ENCODE measurements around the gene NUP50. TPM values are rescaled to one million over a fixed set of nuclear protein-coding genes. Genes with fewer than 3 reads are reported as not detected.
A peak's percentile ranks its signal among the peaks of the same experiment; 100 is the strongest.

NUP50 gene
- total and polyA plus RNA-seq, 2 of the 13 experiments (the other 11 are each of a cell fraction or from before 2014, with no cell fraction given): 14.2 to 52.4 TPM

DNA sequence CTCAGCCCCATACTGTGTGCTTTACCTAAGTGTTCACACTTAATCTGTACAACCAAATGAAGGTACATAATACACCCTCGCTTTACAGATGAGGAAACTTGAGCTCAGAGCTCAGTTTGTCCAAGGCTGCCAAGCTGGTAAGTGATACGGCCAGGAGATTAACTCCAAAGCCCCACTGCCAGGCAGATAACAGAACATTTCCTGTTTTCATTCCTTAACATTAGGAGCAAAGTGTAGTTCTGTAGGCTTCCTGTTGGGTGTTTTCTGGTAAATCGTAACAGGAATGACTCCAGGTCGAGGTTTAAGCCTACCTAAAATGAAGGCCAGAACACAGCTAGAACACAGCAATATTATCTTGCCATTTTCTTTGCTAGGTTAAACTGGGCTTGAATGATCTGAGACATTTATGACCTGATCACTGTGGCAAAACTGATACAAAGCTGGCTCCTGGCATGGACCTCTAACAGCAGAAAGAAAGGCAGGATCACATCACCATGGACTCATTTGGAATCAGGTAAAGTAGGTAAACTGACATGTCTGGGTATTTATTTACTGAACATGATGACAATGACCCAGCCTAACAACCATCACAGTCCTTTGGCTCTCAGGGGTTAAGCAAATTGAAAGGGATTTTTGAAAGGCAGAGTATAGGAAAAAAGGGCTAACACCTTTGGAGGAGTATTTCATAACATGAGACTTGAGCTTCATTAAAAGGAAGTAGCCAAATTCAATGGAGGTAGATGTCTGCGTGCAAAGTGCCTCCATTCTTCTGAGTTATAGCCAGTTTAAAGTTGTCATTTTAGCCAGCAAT lies 3.9 kb upstream of the NUP50 start (continued):
- TF ChIP-seq NFAT5 (CRISPR knock-in tag; IDR thresholded peaks at IDR 0.05): no peak
- TF ChIP-seq SAP130 (CRISPR knock-in tag; IDR thresholded peaks at IDR 0.05; ENCODE audit: low read depth): peak; percentile 82
- TF ChIP-seq ZFAT (CRISPR knock-in tag; conservative IDR thresholded peaks at IDR 0.05): no peak
- no peak for TF ChIP-seq FOXA1 (IDR thresholded peaks at IDR 0.05)
- TF ChIP-seq FOXA1 (CRISPR knock-in tag; IDR thresholded peaks at IDR 0.05): 0 out of 2 replicates have a peak, but pooled peaks have one; percentile 12
- TF ChIP-seq, protein P1, sequence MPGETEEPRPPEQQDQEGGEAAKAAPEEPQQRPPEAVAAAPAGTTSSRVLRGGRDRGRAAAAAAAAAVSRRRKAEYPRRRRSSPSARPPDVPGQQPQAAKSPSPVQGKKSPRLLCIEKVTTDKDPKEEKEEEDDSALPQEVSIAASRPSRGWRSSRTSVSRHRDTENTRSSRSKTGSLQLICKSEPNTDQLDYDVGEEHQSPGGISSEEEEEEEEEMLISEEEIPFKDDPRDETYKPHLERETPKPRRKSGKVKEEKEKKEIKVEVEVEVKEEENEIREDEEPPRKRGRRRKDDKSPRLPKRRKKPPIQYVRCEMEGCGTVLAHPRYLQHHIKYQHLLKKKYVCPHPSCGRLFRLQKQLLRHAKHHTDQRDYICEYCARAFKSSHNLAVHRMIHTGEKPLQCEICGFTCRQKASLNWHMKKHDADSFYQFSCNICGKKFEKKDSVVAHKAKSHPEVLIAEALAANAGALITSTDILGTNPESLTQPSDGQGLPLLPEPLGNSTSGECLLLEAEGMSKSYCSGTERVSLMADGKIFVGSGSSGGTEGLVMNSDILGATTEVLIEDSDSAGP (CRISPR knock-in tag; IDR thresholded peaks at IDR 0.05; ENCODE audit: borderline replicate concordance): no peak
- TF ChIP-seq ZNF331 (CRISPR knock-in tag; IDR thresholded peaks at IDR 0.05): no peak
- TF ChIP-seq CHD4 (IDR thresholded peaks at IDR 0.05; ENCODE audit: borderline replicate concordance, low read length): peak; percentile 48; the same call in 1 of the 2 replicates
- no peak; the same call in 1 of the 2 replicates for TF ChIP-seq IRF9 (CRISPR knock-in tag; IDR thresholded peaks at IDR 0.05; ENCODE audit: borderline replicate concordance)
- TF ChIP-seq ZNF225 (CRISPR knock-in tag; IDR thresholded peaks at IDR 0.05): no peak
- TF ChIP-seq, protein P2, sequence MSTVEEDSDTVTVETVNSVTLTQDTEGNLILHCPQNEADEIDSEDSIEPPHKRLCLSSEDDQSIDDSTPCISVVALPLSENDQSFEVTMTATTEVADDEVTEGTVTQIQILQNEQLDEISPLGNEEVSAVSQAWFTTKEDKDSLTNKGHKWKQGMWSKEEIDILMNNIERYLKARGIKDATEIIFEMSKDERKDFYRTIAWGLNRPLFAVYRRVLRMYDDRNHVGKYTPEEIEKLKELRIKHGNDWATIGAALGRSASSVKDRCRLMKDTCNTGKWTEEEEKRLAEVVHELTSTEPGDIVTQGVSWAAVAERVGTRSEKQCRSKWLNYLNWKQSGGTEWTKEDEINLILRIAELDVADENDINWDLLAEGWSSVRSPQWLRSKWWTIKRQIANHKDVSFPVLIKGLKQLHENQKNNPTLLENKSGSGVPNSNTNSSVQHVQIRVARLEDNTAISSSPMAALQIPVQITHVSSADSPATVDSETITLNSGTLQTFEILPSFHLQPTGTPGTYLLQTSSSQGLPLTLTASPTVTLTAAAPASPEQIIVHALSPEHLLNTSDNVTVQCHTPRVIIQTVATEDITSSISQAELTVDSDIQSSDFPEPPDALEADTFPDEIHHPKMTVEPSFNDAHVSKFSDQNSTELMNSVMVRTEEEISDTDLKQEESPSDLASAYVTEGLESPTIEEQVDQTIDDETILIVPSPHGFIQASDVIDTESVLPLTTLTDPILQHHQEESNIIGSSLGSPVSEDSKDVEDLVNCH (CRISPR knock-in tag; IDR thresholded peaks at IDR 0.05): no peak
- no peak for TF ChIP-seq POLR2AphosphoS5 (IDR thresholded peaks at IDR 0.05; ENCODE audit: low read depth, low read length)
- TF ChIP-seq, protein P3, sequence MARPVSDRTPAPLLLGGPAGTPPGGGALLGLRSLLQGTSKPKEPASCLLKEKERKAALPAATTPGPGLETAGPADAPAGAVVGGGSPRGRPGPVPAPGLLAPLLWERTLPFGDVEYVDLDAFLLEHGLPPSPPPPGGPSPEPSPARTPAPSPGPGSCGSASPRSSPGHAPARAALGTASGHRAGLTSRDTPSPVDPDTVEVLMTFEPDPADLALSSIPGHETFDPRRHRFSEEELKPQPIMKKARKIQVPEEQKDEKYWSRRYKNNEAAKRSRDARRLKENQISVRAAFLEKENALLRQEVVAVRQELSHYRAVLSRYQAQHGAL (CRISPR knock-in tag; IDR thresholded peaks at IDR 0.05; ENCODE audit: not compliant biosample characterization): no peak
- TF ChIP-seq IRF2 (CRISPR knock-in tag; IDR thresholded peaks at IDR 0.05): peak; percentile 58; the same call in 1 of the 2 replicates
